Skin of body (tissue), 2 donors: ENCODE data around the gene CHPF2. TPM values are rescaled to one million over a fixed set of nuclear protein-coding genes. Genes with fewer than 3 reads are reported as not detected.

ENCODE experiments used
- DNase-seq: peaks from one replicate; lab custom pipeline; 2025; lab: John Stamatoyannopoulos, UW
- total RNA-seq: library from RNA; depleted of rRNA; stranded (reverse); fragments of >200 nt; gene quantifications from one replicate; pipeline ENCODE4 v1.2.3, GENCODE V29; 2014

The CHPF2 gene, protein sequence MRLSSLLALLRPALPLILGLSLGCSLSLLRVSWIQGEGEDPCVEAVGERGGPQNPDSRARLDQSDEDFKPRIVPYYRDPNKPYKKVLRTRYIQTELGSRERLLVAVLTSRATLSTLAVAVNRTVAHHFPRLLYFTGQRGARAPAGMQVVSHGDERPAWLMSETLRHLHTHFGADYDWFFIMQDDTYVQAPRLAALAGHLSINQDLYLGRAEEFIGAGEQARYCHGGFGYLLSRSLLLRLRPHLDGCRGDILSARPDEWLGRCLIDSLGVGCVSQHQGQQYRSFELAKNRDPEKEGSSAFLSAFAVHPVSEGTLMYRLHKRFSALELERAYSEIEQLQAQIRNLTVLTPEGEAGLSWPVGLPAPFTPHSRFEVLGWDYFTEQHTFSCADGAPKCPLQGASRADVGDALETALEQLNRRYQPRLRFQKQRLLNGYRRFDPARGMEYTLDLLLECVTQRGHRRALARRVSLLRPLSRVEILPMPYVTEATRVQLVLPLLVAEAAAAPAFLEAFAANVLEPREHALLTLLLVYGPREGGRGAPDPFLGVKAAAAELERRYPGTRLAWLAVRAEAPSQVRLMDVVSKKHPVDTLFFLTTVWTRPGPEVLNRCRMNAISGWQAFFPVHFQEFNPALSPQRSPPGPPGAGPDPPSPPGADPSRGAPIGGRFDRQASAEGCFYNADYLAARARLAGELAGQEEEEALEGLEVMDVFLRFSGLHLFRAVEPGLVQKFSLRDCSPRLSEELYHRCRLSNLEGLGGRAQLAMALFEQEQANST
- total RNA-seq: 18.5 TPM

DNA sequence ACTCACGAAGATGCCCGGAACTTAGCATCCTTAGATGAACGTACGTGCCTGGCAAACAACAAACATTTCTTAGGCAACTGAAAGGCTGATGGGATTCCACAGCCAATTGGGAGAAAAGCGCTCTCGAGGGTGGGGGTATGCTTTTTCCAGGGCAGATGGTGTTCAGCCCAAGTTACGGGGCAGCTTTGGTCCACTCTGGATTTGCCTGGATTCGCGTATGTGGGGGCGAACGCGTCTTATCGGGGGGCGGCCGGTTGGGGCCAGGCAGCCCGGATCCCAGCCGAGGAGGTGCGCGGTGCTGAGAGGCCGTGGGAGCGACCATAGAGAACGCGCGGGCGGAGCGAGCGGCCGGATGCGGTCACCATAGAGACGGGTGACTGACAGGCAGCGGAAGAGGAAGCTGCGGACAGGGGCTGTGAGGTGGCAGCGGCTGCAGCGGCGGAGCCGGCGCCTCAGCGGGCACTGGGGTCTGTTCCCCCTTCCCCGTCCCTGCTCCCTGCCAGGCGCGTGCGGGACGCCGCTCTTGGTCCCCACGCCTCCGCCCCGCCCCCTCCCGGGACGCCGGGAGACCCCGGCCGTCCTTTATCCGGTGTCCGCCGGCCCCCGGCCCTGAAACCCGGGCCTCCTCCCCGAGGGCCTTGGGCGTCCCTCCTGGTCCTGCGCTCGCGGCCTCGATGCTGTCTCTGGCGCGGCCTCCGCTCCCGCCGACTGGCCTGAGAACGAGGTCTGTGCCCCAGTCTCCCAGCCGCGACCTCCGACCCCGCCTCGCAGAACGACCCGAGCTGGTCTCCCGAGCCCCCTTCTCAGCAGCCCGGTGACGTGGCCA is at the start of gene CHPF2:
Gene CHPF2, plus strand, starts transcription at position 393 of the 826 bp plus-strand sequence. CDS start 1,529 bp downstream, outside the sequence.
- DNase-seq: peak; percentile 75

DNA sequence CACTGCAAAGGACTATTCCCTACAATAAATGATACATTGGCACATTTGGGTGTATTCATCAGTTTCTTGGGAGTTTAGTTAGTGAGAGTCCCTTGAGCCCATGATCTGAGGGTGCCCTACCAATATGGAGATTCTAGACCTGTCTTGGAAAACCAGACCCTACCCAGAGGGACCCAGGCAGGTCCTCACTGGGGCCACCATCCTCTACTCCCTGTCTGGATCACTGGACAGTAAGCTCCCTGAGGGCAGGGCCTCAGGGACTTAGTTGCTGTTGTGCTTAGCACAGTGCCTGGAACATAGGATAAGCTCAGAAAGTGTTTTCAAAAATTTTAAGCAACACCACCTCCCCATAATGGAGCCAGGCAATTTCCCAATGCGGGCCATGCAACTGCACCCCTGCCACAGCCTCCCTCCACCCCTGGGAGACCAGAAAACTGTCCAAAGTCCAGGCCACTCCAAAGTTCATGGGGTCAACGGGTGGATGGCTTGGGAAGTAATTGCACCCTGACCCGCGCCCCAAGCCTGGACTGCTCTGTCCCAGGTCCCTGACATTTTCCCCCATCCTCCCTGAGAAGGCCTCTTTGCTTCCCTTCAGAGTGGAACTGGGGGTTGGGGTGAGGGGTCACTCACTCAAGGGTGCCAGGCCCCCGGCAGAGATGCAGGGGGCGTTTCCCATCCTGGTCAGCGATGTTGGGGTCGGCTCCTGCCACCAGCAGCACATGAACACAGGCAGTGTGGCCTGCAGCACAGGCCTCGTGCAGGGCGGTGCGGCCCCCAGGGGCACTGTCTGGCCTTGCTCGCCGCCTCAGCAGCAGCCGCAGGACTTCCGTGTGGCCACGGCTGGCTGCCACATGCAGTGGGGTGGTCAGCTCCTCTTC is 46.3 kb upstream of the CHPF2 start:
- DNase-seq: no peak

DNA sequence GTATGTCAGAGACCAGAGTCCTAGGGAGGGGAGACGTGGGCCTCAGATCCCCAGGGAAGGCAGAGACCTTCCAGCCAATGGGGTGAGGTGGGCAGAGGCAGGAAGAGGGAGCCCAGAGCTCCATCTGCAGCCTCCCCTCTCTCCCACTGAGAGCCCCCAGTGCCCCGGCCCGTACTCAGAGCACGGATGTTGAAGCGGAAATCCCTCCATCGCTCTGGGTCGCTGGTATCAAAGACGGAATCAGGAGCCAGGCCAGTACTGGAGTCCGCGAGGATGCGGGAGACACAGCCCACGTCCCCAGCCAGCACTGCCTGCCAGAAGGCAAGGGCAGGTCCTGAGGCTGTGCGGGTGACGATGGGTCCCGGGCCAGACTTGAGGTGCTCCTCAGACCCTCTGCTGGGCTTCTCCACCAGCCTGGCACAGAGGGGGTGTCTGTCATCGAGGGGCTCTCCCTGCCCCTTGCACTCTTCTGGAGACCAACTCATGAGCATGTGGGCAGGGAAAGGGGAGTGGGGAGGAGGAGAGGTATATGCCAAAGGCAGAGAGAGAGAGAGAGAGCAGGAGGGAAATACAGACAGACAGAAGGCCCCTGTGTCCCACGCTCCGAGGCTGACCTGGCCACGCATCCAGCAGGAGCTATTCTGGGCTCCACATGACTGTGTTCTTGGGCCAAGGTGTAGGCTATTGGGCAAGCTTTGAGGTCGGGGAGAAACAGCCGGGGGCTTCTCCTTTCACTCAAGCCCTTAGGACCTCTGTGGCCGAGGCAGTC is 45.5 kb upstream of the CHPF2 start, which contains the start of gene ASB10:
Gene ASB10, minus strand, starts transcription at position 611 of the 769 bp plus-strand sequence. Its CDS starts 120 bp downstream, at position 491.
- no peak for DNase-seq

DNA sequence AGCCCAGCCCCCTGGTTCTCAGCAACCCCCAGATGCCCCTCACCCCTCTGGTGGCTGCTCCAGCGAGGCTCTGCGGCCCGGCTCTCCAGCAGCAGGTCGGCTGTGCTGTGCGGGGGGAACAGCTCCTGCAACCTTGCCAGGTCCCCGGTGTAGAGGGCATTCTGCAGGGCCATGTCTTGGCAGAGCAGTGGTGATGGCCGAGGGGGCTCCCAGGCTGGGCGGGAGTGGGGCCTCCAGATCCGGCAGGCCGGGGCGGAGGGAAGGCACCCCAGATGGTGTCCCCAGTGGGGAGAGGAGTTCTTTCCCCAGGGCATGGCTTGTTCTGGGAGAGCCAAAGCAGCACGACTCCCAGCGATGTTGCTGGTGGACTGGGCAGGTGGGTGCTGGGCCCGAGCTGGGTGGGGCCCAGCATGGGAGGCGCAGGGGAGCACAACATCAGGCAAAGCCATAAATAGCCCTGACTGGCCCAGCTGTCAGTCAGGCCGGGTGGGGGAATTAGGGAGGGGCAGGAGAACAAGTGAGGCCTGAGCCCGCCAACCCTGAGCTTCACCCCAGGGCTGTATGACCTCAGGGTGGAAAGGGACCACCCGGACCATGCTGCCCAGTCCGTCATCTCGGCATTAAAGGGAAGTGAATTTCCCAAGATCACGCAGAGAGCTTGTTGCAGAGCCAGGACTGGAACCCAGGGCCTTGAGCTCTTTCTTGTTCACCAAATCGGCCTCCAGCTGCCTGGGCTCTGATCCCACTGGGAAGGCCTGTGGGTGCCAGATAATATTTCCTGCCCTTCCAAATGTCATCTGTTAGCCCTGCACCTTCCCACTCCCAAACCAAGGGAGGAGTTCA is 44.7 kb upstream of the CHPF2 start:
- no peak for DNase-seq

DNA sequence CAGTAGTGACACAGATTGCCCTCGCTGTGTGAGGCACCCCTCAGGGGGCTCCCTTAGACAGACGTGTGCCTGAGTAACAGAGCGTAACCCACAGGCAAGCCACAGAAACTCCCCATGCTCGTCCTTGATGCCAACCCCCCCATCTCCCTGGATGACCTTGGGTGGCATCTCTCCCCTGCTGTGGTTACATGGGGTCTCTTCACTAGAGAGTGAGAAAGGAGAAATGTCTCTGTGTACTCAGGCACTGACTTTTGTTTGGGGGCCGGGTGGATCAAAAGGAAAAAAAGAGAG is 44.1 kb upstream of the CHPF2 start:
- DNase-seq: no peak

DNA sequence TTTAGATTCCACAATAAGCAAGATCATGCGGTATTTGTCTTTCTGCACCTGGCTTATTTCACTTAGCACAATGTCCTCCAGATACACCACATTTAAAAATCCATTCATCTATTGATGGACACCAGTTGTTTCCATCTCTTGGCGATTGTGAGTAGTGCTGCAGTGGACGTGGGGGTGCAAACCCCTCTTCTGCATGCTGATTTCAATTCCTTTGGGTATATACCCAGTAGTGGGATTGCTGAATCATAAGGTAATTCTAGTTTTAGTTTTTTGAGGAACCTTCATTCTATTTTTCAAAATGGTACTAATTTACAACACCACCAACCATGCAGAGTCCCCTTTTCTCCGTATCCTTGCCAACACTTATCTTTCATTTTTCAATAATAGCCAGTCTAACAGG is 43.2 kb upstream of the CHPF2 start:
- no peak for DNase-seq

DNA sequence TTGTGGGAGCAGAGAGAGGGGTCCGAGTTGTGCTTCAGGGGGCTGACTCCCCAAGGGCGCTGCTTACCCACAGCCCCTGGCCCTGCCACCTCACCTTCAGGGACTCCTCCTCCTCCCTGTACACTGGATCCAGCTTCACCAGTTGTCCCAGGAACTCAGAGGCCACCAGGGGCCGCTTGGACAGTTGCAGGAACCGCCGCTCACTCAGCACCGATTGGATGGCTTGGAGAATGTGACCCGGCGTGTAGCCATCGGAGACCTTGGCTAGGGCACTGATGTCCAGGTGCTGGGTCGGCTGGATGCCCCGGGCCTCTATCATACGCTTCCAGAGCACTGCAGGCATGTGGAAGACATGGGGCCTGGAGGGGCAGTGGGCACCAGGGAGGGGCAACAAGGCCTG is 40.7 kb upstream of the CHPF2 start:
- DNase-seq: no peak

DNA sequence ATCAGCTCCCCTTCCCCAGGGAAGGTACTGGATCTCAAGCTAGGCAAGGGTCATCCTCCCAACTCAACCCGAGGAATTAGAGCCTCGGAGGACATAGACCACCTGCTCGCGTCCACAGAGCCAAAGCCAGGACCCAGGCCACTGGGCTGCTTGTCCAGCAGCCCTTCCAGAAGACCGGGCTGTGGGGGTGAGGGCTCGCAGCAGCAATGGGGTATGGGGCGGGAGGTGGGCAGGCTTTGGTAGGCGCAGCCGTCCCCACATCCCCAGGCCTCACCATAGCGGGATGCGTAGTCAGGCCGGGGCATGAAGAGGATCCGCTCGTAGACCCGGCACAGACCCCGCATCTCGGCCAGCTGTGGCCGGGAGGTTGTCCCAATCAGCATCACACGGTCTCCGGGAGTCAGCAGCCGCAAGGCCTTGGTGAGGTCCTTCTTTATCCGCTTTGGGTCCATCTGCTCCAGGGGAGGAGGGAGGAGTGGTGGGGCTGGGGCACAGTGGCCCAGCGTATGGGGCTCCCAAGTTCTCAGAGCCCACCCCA is 40.2 kb upstream of the CHPF2 start:
- DNase-seq: no peak

DNA sequence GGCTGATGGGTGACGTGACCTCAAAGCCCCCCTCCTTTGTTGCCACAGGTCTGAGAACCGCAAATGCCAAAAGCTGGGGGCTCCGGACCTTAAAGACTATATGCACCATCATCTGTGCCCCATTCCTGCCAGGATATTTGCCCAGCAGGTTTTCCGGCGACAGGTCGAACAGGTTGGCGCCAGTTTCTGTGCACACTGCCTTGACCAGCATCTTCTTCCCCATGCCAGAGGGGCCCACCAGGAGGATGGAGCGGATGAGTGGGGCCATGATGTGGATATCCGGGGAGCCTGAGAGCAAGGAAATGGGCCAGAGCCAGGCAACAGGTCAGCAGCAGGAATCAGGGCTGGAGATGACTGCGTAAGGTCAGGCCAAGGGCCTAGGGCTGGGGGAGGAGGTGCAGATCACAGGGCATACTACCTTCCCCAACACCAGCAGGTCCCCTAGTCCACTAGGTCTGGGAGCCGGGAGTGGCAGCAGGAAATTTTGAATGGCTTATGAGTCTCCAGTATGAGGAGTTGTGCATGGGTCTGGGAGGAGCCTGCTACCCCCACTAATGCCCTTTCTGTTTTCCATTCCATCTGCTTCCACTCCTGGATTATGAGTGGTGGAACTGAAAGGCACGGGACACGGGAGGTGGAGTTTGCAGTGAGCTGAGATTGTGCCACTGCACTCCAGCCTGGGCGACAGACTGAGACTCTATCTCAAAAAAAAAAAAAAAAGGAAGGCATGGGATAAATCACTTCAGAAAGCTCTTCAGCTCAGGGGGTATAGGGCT is 38.9 kb upstream of the CHPF2 start:
- no peak for DNase-seq

DNA sequence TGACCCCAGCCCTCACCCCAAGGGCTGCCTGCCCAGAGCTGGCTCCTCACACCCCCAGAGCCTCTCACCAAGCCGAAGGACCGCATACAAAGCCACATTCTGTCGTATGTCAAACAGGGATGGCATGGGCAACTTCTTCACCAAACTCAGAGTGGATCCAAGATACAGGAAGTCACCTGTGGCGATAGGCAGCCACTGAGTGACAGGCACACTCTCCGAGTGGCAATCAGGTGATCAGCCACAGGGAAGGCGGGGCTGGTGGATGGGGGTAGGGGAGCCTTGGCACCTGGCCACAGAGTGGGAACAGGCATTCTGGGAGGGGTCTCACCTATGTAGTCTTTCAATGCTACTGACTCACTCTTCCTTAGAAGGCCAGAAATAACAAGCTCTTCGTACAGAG is 38.1 kb upstream of the CHPF2 start:
- no peak for DNase-seq

DNA sequence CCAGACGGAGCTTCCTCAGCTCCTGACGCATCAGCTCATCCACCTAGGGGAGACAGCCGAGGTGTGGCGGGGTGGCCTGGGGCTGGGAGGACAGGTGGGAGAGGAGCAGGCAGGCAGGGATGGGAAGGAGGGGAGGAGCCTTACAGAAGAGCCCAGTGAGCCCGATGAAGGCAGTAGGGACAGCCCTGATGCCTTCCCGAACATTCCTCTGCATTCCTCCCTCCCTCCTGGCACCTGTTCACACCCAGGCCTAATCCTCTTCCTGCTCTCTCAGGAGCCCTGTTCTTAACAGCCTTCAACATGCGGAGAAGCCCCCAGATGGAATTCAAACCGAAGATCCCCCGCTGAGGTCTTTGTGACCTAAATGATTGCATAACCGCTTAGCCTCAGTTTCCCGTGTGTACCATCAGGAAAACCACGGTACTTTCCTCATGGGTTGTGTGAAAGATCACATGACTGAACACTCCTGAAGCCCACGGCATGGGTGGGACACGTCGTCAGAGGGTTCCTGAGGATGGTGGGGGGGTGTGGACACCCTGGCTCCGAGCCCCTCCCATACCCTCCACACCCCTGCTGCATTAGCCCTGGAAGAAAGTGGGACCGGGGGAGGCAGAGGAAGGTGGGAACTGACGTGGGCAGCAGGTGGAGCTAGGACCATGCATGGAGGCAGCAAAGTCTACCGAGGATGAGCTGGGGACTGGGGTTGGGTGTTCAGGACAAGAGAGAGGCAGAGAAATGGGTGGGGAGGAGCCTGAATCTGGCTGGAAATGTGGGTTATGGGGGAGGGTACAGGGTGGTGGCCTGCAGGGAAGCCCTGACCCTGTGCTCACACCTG is 36.5 kb upstream of the CHPF2 start:
- no peak for DNase-seq

DNA sequence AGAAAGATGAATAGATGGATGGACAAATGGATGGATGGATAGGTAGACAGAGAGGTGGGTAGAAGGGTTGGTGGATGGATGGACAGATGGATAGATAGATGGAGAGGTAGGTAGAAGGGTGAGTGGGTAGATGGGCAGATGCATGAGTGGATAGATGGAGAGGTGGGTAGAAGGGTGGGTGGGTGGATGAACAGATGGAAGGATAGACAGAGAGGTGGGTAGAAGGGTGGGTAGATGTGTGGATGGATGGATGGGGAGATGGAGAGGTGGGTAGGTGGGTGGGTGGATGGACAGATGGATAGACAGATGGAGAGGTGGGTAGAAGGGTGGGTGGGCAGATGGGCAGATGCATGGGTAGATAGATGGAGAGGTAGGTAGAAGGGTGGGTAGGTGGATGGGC is 34.4 kb upstream of the CHPF2 start:
- no peak for DNase-seq

DNA sequence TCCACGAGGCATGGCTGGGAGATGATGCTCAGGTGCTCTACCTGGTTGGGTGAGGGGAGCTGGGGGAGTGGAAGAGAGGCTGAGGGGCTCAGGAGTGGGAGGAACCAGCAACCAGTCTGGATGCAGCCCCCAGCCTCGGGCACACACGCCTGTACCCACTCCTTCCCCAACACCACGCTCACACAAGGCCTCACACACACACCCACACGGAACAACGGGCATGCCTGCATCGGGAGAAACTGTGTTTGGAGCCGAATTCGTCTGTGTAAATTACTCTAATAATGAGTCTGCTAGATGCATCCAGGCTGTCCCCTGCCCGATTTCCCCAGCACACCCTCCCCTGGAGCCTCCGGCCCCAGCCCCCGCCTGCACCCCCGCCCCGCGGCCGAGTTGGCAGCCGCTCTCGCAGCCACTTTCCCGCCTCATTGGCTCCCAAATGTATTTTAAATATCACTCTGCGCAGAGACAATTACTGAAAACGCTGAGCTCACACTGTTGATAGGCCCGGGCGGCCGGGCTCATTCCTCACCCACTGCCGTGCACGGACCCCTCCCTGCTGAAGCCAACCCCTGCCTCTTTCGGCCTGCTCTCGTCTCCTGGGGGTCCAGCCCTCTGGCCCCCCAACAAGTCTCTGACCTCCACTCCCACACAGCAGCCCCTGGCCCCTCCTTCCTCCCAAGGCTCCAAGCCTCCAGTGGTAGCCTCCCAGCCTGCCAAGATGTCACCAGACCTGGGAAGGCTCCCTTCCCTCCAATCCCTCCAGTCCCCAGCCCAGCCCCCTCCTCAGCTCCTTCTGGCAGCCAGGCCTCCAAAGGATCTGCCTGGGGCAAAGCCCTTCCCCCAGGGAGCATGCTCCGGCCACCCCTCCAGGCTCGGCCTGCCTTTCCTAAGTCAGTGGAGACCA is 33.1 kb upstream of the CHPF2 start:
- DNase-seq: no peak

DNA sequence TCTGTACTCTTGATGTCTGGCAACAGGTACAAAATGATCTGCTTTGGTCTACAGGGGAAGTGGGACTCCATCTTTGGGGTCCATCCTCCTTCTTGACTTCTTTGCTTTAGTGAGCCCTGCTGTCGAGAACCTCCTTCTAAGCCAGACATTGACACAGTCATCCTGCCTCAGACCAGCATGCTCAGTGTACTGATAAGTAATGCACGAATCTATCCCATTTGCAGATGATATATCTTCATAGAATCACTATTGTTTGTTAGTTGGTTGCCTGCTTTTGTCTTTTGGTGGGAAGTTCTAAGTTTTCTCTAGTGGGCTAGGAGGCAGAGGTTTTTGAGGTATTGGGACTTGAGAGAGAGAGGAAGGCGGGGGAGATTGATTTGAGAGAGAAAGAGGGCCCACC is 30.9 kb upstream of the CHPF2 start:
- DNase-seq: no peak

DNA sequence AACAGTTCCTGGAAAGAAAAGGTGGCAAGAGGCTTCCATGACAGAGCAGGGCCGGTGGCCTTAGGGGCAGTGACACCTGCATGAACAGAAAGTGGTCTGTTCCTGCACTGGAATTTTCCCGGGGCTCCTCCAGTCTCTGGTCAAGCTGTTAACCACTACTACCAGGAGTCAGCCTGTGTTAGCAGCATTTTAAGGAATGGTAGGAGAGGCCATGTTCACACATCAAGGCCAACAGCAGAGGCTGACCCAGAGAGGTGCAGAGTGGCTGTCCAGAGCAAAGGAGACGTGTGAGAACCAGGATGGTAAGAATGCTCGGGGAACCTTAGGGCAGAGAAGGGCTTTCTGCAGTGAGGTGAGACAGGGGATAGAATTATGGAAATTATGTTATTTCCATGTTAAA is 30.5 kb upstream of the CHPF2 start:
- DNase-seq: no peak

DNA sequence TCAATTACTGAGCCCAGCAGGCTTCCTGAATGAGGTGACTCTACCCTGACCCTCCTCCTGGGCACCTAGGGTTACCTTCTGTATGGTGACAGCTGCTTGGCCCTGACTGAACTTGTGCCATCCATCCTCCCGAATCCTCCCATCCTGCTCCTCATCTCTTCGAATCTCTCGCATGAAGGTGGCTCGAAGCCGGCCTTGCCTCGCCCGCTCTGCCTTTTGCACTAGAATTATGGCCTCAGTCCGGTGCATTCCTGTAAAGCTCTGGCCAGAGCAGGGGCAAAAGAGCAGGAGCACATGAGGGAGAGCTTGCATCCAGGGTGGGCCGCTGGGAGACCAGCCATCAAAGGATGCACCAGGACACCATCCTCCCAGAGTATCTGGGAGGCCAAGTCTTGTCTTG is 29.4 kb upstream of the CHPF2 start:
- DNase-seq: no peak
